HEK293 (cell line): ENCODE data around the gene PLCD1.

Experiments
- CTCF ChIA-PET: fragments of 350-600 bp; formaldehyde crosslinking; extraction: SDS; loops from one replicate; lab custom pipeline; 2021; ENCODE audit warnings: antibody characterized with exemption; lab: Yijun Ruan, JAX
- POLR2A ChIA-PET: fragments of 300-600 bp; formaldehyde crosslinking; extraction: SDS; loops from one replicate; lab custom pipeline; 2020; ENCODE audit warnings: antibody characterized with exemption, inconsistent platforms; lab: Yijun Ruan, JAX
- H3K27ac ChIP-seq: fragments of 200-500 bp; sonication (Bioruptor generic); 2 replicates; pipeline ENCODE4 v1.5.1; 2014; ENCODE audit warnings: low read depth, low read length, control low read depth, inconsistent platforms; ENCODE audit errors: extremely low read depth
- H3K36me3 ChIP-seq, 2 experiments: fragments of 200-500 bp in 1 of 2; sonication (Bioruptor generic) in 1 of 2; 1 replicate in 1 of 2; 2 replicates in 1 of 2; pipeline ENCODE4 v1.5.1; 2014 to 2017; ENCODE audit warnings: inconsistent platforms in 2 of 2, low read length in 2 of 2; ENCODE audit not compliant: control insufficient read depth in 2 of 2, insufficient read depth in 1 of 2
- H3K4me1 ChIP-seq: fragments of 200-500 bp; sonication (Bioruptor generic); 2 replicates; pipeline ENCODE4 v1.5.1; 2014; ENCODE audit warnings: mild to moderate bottlenecking, low read length, inconsistent platforms; ENCODE audit not compliant: control insufficient read depth, insufficient read depth
- H3K4me3 ChIP-seq: 2 replicates; pipeline ENCODE4 v1.5.1; 2011; ENCODE audit warnings: low read depth, mild to moderate bottlenecking, control low read depth, low read length, moderate library complexity
- H3K9me3 ChIP-seq: fragments of 200-500 bp; sonication (Bioruptor generic); 2 replicates; pipeline ENCODE4 v1.5.1; 2014; ENCODE audit warnings: low read depth, low read length, inconsistent platforms; ENCODE audit not compliant: control insufficient read depth, insufficient read depth
- BCL11B ChIP-seq: fragments of 450-650 bp; formaldehyde crosslinking; IDR thresholded peaks from 2 replicates; pipeline ENCODE4 v1.5.1; 2016; ENCODE audit warnings: low read depth, missing biosample characterization, missing genetic modification characterization
- GLI4 ChIP-seq: fragments of 450-650 bp; formaldehyde crosslinking; IDR thresholded peaks from 2 replicates; pipeline ENCODE4 v1.5.1; 2016; ENCODE audit warnings: missing biosample characterization, missing genetic modification characterization
- KLF16 ChIP-seq: fragments of 450-650 bp; formaldehyde crosslinking; IDR thresholded peaks from 2 replicates; pipeline ENCODE4 v1.5.1; 2017; ENCODE audit warnings: missing biosample characterization, missing genetic modification characterization
- SALL2 ChIP-seq: fragments of 450-650 bp; formaldehyde crosslinking; IDR thresholded peaks from 2 replicates; pipeline ENCODE4 v1.5.0; 2017; ENCODE audit warnings: missing biosample characterization, mild to moderate bottlenecking, missing genetic modification characterization, borderline replicate concordance
- ZBTB21 ChIP-seq: fragments of 450-650 bp; formaldehyde crosslinking; IDR thresholded peaks from 2 replicates; pipeline ENCODE4 v1.5.1; 2017; ENCODE audit warnings: missing biosample characterization, missing genetic modification characterization
- ZNF112 ChIP-seq: fragments of 450-650 bp; formaldehyde crosslinking; IDR thresholded peaks from 2 replicates; pipeline ENCODE4 v1.5.0; 2017; ENCODE audit warnings: missing biosample characterization, missing genetic modification characterization
- ZNF114 ChIP-seq: fragments of 450-650 bp; formaldehyde crosslinking; IDR thresholded peaks from 2 replicates; pipeline ENCODE4 v1.5.0; 2017; ENCODE audit warnings: missing biosample characterization, missing genetic modification characterization
- ZNF24 ChIP-seq: fragments of 450-650 bp; formaldehyde crosslinking; IDR thresholded peaks from 2 replicates; pipeline ENCODE4 v1.5.1; 2016; ENCODE audit warnings: missing biosample characterization, missing genetic modification characterization
- ZNF473 ChIP-seq: fragments of 450-650 bp; formaldehyde crosslinking; IDR thresholded peaks from 2 replicates; pipeline ENCODE4 v1.5.1; 2017; ENCODE audit warnings: missing biosample characterization, missing genetic modification characterization
- ZNF530 ChIP-seq: fragments of 450-650 bp; formaldehyde crosslinking; IDR thresholded peaks from 2 replicates; pipeline ENCODE4 v1.5.1; 2016; ENCODE audit warnings: low read depth, missing biosample characterization, missing genetic modification characterization
- ZNF585B ChIP-seq: fragments of 450-650 bp; formaldehyde crosslinking; IDR thresholded peaks from 2 replicates; pipeline ENCODE4 v1.5.1; 2016; ENCODE audit warnings: missing biosample characterization, missing genetic modification characterization
- ZSCAN30 ChIP-seq: fragments of 450-650 bp; IDR thresholded peaks from 2 replicates; pipeline ENCODE4 v1.5.1; 2018; ENCODE audit warnings: missing biosample characterization, mild to moderate bottlenecking, missing genetic modification characterization, moderate library complexity
- TF ChIP-seq, protein P1 (sequence below): fragments of 450-650 bp; formaldehyde crosslinking; IDR thresholded peaks from 2 replicates; pipeline ENCODE4 v1.5.1; 2016; ENCODE audit warnings: missing biosample characterization, missing genetic modification characterization, borderline replicate concordance

The PLCD1 gene

GRCh38 chr3:37957539-37957936 is 71.9 kb downstream of the PLCD1 start:
- Histone ChIP-seq H3K27ac (no peak overlapping the region), H3K36me3 (peaks cover 0 to 6% of the 10 kb centered on the region in 2 experiments; a peak in 1 of 3 replicates), H3K4me1 (no peaks in the 10 kb centered on the region), H3K9me3 (no peaks in the 10 kb centered on the region), H3K4me3 (no peak overlapping the region)
- POLR2A ChIA-PET: no interaction called here
- TF ChIP-seq, protein P1, sequence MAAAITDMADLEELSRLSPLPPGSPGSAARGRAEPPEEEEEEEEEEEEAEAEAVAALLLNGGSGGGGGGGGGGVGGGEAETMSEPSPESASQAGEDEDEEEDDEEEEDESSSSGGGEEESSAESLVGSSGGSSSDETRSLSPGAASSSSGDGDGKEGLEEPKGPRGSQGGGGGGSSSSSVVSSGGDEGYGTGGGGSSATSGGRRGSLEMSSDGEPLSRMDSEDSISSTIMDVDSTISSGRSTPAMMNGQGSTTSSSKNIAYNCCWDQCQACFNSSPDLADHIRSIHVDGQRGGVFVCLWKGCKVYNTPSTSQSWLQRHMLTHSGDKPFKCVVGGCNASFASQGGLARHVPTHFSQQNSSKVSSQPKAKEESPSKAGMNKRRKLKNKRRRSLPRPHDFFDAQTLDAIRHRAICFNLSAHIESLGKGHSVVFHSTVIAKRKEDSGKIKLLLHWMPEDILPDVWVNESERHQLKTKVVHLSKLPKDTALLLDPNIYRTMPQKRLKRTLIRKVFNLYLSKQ (tag by site-specific recombination): no peak
- TF ChIP-seq ZSCAN30 (no peak), ZNF112 (no peak), ZNF585B (tag by site-specific recombination) (no peak), ZNF24 (tag by site-specific recombination) (no peak), ZNF530 (tag by site-specific recombination) (no peak), KLF16 (tag by site-specific recombination) (no peak), ZBTB21 (no peak), SALL2 (tag by site-specific recombination) (no peak), GLI4 (tag by site-specific recombination) (no peak), ZNF114 (tag by site-specific recombination) (no peak), ZNF473 (tag by site-specific recombination) (no peak), BCL11B (tag by site-specific recombination) (no peak)
- CTCF ChIA-PET: interaction anchor here (0.6 kb wide), 1 partner anchor 105 kb away, joined by 3 read pairs; no protein-coding TSS in a partner anchor
